Endodermal cell (in vitro differentiated cells): ENCODE results near the gene TAF11L9. TPM values are rescaled to one million over a fixed set of nuclear protein-coding genes. Genes with fewer than 3 reads are reported as not detected.
"Not testable (repeated sequence)": the region's sequence is repeated elsewhere in the genome, so short reads cannot be mapped to it uniquely, and the experiment has no call there.

Experiments
- DNase-seq: peaks from one replicate; pipeline ENCODE4 v3.0.0-alpha.2; 2017
- H3K27ac ChIP-seq: 2 replicates; pipeline ENCODE4 v1.5.1; 2013; ENCODE audit warnings: mild to moderate bottlenecking, low read depth, low read length, moderate library complexity
- H3K27me3 ChIP-seq: 2 replicates; pipeline ENCODE4 v1.6.1; 2013; ENCODE audit warnings: mild to moderate bottlenecking, low read length, moderate library complexity; ENCODE audit not compliant: insufficient read depth, control insufficient read depth, poor library complexity, severe bottlenecking
- H3K36me3 ChIP-seq: 2 replicates; pipeline ENCODE4 v1.7.0; 2013; ENCODE audit warnings: mild to moderate bottlenecking, low read length, moderate library complexity; ENCODE audit not compliant: control insufficient read depth, insufficient read depth
- H3K4me1 ChIP-seq: one replicate; pipeline ENCODE4 v1.7.0; 2013; ENCODE audit warnings: low read length; ENCODE audit not compliant: control insufficient read depth, insufficient read depth
- H3K4me3 ChIP-seq: 2 replicates; pipeline ENCODE4 v1.5.1; 2013; ENCODE audit warnings: mild to moderate bottlenecking, low read length, moderate library complexity
- H3K9ac ChIP-seq: 2 replicates; pipeline ENCODE4 v1.6.1; 2013; ENCODE audit warnings: mild to moderate bottlenecking, low read length, moderate library complexity; ENCODE audit not compliant: poor library complexity, severe bottlenecking; ENCODE audit errors: extremely low read depth
- H3K9me3 ChIP-seq: 2 replicates; pipeline ENCODE4 v1.6.1; 2013; ENCODE audit warnings: mild to moderate bottlenecking, low read length, moderate library complexity; ENCODE audit not compliant: control insufficient read depth
- H3K27ac Mint-ChIP-seq: 2 replicates; pipeline ENCODE4 v1.8.0; 2020; ENCODE audit warnings: mixed read lengths
- H3K27me3 Mint-ChIP-seq: 2 replicates; pipeline ENCODE4 v1.8.0; 2021; ENCODE audit warnings: mild to moderate bottlenecking, mixed read lengths; ENCODE audit not compliant: insufficient read depth
- H3K36me3 Mint-ChIP-seq: 2 replicates; pipeline ENCODE4 v1.8.0; 2020; ENCODE audit warnings: low read depth, mixed read lengths
- H3K4me1 Mint-ChIP-seq: 2 replicates; pipeline ENCODE4 v1.8.0; 2020; ENCODE audit warnings: mixed read lengths
- H3K4me3 Mint-ChIP-seq: 2 replicates; pipeline ENCODE4 v1.8.0; 2020; ENCODE audit warnings: mild to moderate bottlenecking, moderate library complexity, mixed read lengths
- H3K9me3 Mint-ChIP-seq: 2 replicates; pipeline ENCODE4 v1.8.0; 2020; ENCODE audit warnings: mild to moderate bottlenecking, mixed read lengths
- WGBS, 2 experiments: methylation state at CpG; one replicate each; pipeline versions ENCODE4 v1.1.5 to v1.1.7; 2013; ENCODE audit warnings: missing lambda C conversion rate in 2 of 2, mixed read lengths in 1 of 2; ENCODE audit not compliant: insufficient coverage in 1 of 2, insufficient read length in 1 of 2; 5-methylcytosine and 5-hydroxymethylcytosine counted together
- total RNA-seq, 2 donors: library from RNA; stranded (reverse); fragmentation: NEBNext Ultra II Directional in 1 of 2; extraction: Animal tissue kit (Norgen Biotek cat#: 25700) in 1 of 2; gene quantifications; 2 replicates in 1 of 2; 3 replicates in 1 of 2; pipeline ENCODE4 v1.2.1, GENCODE V29; 2021
- TF ChIP-seq, protein P1 (sequence below): fragments of 200-600 bp; sonication (generic); conservative IDR thresholded peaks from 2 replicates; pipeline ENCODE4 v1.5.0; 2021; ENCODE audit warnings: antibody characterized with exemption, mild to moderate bottlenecking

The TAF11L9 gene
- total RNA-seq, 2 donors from 2014 or later, result not detected

DNA sequence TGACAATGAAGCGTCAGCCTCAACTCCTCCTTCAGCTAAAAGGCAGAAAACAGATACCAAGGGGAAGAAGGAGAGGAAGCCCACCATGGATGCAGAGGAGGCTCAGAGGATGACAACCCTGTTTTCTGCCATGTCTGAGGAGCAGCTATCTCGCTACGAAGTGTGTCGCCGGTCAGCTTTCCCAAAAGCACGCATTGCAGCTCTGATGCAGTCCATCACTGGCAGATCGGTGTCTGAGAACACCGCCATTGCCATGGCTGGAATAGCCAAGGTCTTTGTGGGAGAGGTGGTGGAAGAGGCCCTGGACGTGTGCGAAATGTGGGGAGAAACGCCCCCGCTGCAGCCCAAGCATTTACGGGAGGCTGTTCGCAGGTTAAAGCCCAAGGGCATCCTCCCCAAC lies 10.8 kb upstream of the TAF11L9 start:
- TF ChIP-seq, protein P1, sequence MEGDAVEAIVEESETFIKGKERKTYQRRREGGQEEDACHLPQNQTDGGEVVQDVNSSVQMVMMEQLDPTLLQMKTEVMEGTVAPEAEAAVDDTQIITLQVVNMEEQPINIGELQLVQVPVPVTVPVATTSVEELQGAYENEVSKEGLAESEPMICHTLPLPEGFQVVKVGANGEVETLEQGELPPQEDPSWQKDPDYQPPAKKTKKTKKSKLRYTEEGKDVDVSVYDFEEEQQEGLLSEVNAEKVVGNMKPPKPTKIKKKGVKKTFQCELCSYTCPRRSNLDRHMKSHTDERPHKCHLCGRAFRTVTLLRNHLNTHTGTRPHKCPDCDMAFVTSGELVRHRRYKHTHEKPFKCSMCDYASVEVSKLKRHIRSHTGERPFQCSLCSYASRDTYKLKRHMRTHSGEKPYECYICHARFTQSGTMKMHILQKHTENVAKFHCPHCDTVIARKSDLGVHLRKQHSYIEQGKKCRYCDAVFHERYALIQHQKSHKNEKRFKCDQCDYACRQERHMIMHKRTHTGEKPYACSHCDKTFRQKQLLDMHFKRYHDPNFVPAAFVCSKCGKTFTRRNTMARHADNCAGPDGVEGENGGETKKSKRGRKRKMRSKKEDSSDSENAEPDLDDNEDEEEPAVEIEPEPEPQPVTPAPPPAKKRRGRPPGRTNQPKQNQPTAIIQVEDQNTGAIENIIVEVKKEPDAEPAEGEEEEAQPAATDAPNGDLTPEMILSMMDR, result no peak
- WGBS, 2 experiments, result 95 to 100% methylated on average over 1 to 9 of the region's 14 CpGs
- no peak overlapping the region for H3K27ac Mint-ChIP-seq
- no peaks in the 10 kb centered on the region for H3K36me3 Mint-ChIP-seq
- no peak overlapping the region for H3K9ac ChIP-seq
- H3K9me3 ChIP-seq, result no peaks in the 10 kb centered on the region
- DNase-seq, result no peak
- H3K9me3 Mint-ChIP-seq, result no peaks in the 10 kb centered on the region
- no peaks in the 10 kb centered on the region for H3K27me3 ChIP-seq
- H3K4me1 Mint-ChIP-seq, result no peaks in the 10 kb centered on the region
- no peaks in the 10 kb centered on the region for H3K36me3 ChIP-seq
- H3K4me3 ChIP-seq, result no peak overlapping the region
- H3K27ac ChIP-seq, result no peak overlapping the region
- no peak overlapping the region for H3K4me3 Mint-ChIP-seq
- H3K4me1 ChIP-seq, result no peaks in the 10 kb centered on the region
- H3K27me3 Mint-ChIP-seq, result no peaks in the 10 kb centered on the region

- not testable (repeated sequence) for DNase-seq, H3K9me3 ChIP-seq, H3K9me3 Mint-ChIP-seq, H3K9ac ChIP-seq, H3K4me3 ChIP-seq, H3K27me3 Mint-ChIP-seq, H3K4me1 ChIP-seq, H3K4me3 Mint-ChIP-seq, H3K27ac ChIP-seq, H3K27ac Mint-ChIP-seq, H3K27me3 ChIP-seq, H3K4me1 Mint-ChIP-seq, H3K36me3 Mint-ChIP-seq, H3K36me3 ChIP-seq
- 95% methylated on average over 5 of the region's 6 CpGs; no CpG with 5 or more reads in 1 of the 2 experiments for WGBS, 2 experiments
These were observed 9.7 kb upstream of the TAF11L9 start, which contains the start of gene TAF11L11 for GRCh38 chr5:17603880-17604279. Gene TAF11L11, plus strand, starts transcription at chr5:17604183.

DNA sequence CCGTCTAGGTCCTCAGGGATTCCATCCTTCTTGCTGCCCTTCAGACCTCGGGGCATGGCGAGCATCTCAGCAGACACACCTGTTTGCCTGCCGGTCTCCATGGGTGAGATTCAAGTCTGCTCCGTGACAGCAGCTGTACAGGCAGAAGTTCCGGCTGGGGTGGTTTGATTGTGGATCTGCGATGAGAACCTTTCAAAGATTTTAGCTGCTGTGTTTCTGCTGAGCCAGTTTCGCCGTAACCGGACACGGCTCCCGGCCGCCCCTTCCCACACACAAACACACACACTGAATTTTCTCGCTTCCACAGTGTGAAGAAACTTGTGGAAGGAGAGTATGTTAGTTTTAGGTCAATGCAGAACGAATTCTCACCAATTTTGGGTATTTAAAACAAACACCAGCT lies 3.5 kb upstream of the TAF11L9 start, which contains the start of gene TAF11L10:
TAF11L10 (minus strand) TSS at position 101 of the 400 bp plus-strand sequence.
- H3K27ac Mint-ChIP-seq, H3K9ac ChIP-seq, H3K4me1 Mint-ChIP-seq, H3K27me3 ChIP-seq, H3K9me3 ChIP-seq, H3K4me3 ChIP-seq, DNase-seq, H3K4me3 Mint-ChIP-seq, H3K36me3 Mint-ChIP-seq, H3K4me1 ChIP-seq, H3K36me3 ChIP-seq, H3K9me3 Mint-ChIP-seq, H3K27me3 Mint-ChIP-seq, H3K27ac ChIP-seq: not testable (repeated sequence)
- no CpG with 5 or more reads among the region's 15 CpGs for WGBS, 2 experiments

DNA sequence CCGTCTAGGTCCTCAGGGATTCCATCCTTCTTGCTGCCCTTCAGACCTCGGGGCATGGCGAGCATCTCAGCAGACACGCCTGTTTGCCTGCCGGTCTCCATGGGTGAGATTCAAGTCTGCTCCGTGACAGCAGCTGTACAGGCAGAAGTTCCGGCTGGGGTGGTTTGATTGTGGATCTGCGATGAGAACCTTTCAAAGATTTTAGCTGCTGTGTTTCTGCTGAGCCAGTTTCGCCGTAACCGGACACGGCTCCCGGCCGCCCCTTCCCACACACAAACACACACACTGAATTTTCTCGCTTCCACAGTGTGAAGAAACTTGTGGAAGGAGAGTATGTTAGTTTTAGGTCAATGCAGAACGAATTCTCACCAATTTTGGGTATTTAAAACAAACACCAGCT lies 3.3 kb downstream of the TAF11L9 start, which contains the start of gene TAF11L8:
TAF11L8 (minus strand) TSS at position 101 of the 400 bp plus-strand sequence.
- not testable (repeated sequence) for H3K36me3 Mint-ChIP-seq, H3K27ac Mint-ChIP-seq, H3K9me3 Mint-ChIP-seq, DNase-seq, H3K9me3 ChIP-seq, H3K27ac ChIP-seq, H3K27me3 Mint-ChIP-seq, H3K4me3 Mint-ChIP-seq, H3K4me3 ChIP-seq, H3K36me3 ChIP-seq, H3K4me1 Mint-ChIP-seq, H3K27me3 ChIP-seq, H3K9ac ChIP-seq, H3K4me1 ChIP-seq
- WGBS, 2 experiments, result no CpG with 5 or more reads among the region's 16 CpGs

DNA sequence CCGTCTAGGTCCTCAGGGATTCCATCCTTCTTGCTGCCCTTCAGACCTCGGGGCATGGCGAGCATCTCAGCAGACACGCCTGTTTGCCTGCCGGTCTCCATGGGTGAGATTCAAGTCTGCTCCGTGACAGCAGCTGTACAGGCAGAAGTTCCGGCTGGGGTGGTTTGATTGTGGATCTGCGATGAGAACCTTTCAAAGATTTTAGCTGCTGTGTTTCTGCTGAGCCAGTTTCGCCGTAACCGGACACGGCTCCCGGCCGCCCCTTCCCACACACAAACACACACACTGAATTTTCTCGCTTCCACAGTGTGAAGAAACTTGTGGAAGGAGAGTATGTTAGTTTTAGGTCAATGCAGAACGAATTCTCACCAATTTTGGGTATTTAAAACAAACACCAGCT lies 8.5 kb downstream of the TAF11L9 start, which contains the start of gene TAF11L7:
TAF11L7 (minus strand) TSS at position 101 of the 400 bp plus-strand sequence.
- DNase-seq, H3K36me3 Mint-ChIP-seq, H3K27ac ChIP-seq, H3K4me3 Mint-ChIP-seq, H3K27me3 ChIP-seq, H3K27me3 Mint-ChIP-seq, H3K27ac Mint-ChIP-seq, H3K9me3 ChIP-seq, H3K9me3 Mint-ChIP-seq, H3K4me1 Mint-ChIP-seq, H3K4me3 ChIP-seq, H3K36me3 ChIP-seq, H3K4me1 ChIP-seq, H3K9ac ChIP-seq: not testable (repeated sequence)
- no CpG with 5 or more reads among the region's 16 CpGs for WGBS, 2 experiments
